HepG2 (cell line): ENCODE data around the gene PHYH. TPM values are rescaled to one million over a fixed set of nuclear protein-coding genes. Genes with fewer than 3 reads are reported as not detected.
A peak's percentile ranks its signal among the peaks of the same experiment; 100 is the strongest.

Experiments used
- ETV5 ChIP-seq: IDR thresholded peaks from 2 replicates; pipeline ENCODE4 v1.6.1; 2018; ENCODE audit warnings: missing biosample characterization, missing genetic modification reagents, inconsistent platforms, borderline replicate concordance
- FOXC1 ChIP-seq: sonication (generic); formaldehyde crosslinking; IDR thresholded peaks from 2 replicates; pipeline ENCODE4 v1.8.0; 2022; ENCODE audit warnings: mild to moderate bottlenecking, missing genetic modification reagents, borderline replicate concordance
- HIVEP1 ChIP-seq: sonication (generic); formaldehyde crosslinking; IDR thresholded peaks from 2 replicates; pipeline ENCODE4 v1.4.0; 2020; ENCODE audit warnings: mild to moderate bottlenecking, missing genetic modification reagents
- PITX1 ChIP-seq: sonication (generic); formaldehyde crosslinking; IDR thresholded peaks from 2 replicates; pipeline ENCODE4 v1.5.1; 2020; ENCODE audit warnings: mild to moderate bottlenecking, missing genetic modification reagents
- TCF7 ChIP-seq: sonication (generic); IDR thresholded peaks from 2 replicates; pipeline ENCODE4 v1.6.1; 2016; ENCODE audit warnings: antibody characterized with exemption, low read depth
- ZNF567 ChIP-seq: sonication (generic); formaldehyde crosslinking; IDR thresholded peaks from 2 replicates; pipeline ENCODE4 v1.8.1; 2023; ENCODE audit warnings: mild to moderate bottlenecking, missing genetic modification reagents, borderline replicate concordance
- ZNF678 ChIP-seq: sonication (generic); formaldehyde crosslinking; IDR thresholded peaks from 2 replicates; pipeline ENCODE4 v1.4.0; 2020; ENCODE audit warnings: mild to moderate bottlenecking, missing genetic modification reagents
- ZNF790 ChIP-seq: sonication (generic); formaldehyde crosslinking; IDR thresholded peaks from 2 replicates; pipeline ENCODE4 v1.8.0; 2022; ENCODE audit warnings: missing genetic modification reagents, mild to moderate bottlenecking, borderline replicate concordance
- ZSCAN31 ChIP-seq: sonication (generic); formaldehyde crosslinking; IDR thresholded peaks from 2 replicates; pipeline ENCODE4 v1.5.0; 2020; ENCODE audit warnings: low read depth, mild to moderate bottlenecking, missing genetic modification reagents
- polyA plus RNA-seq, 8 experiments: library from polyadenylated mRNA; depleted of rRNA in 3 of 8; stranded (reverse) in 7 of 8; unstranded in 1 of 8; fragments of >200 nt; fragmentation: Illumina TruSeq in 4 of 8; extraction: Trizol in 4 of 8; gene quantifications; 2 replicates each; pipeline versions ENCODE4 v1.2.1 to v1.2.3, GENCODE V29; 2011 to 2016; ENCODE audit warnings: low read depth in 4 of 8, missing spikeins in 1 of 8, mixed read lengths in 1 of 8; ENCODE audit not compliant: insufficient read depth in 1 of 8
- total RNA-seq, 5 experiments: library from RNA; depleted of rRNA; stranded (reverse); fragments of >200 nt; fragmentation: Illumina TruSeq; extraction: Trizol; gene quantifications; 2 replicates each; pipeline ENCODE4 v1.2.3, GENCODE V29; 2016; ENCODE audit warnings: low read depth in 1 of 5
- TF ChIP-seq, protein P1 (sequence below): sonication (generic); formaldehyde crosslinking; IDR thresholded peaks from 2 replicates; pipeline ENCODE4 v1.8.1; 2022; ENCODE audit warnings: mild to moderate bottlenecking, missing genetic modification reagents
- TF ChIP-seq, protein P2 (sequence below): sonication (generic); formaldehyde crosslinking; IDR thresholded peaks from 2 replicates; pipeline ENCODE4 v1.4.0; 2020; ENCODE audit warnings: missing genetic modification reagents
- TF ChIP-seq, protein P3 (sequence below): sonication (generic); formaldehyde crosslinking; conservative IDR thresholded peaks from 2 replicates; pipeline ENCODE4 v1.8.0; 2022; ENCODE audit warnings: low read depth, missing genetic modification reagents
- TF ChIP-seq, protein P4 (sequence below), 2 experiments: sonication (generic) in 1 of 2; formaldehyde crosslinking in 1 of 2; IDR thresholded peaks; 2 replicates each; pipeline versions ENCODE4 v1.5.1 to v1.6.1; 2011 to 2020; ENCODE audit warnings: borderline replicate concordance in 1 of 2, low read depth in 1 of 2, low read length in 1 of 2, mild to moderate bottlenecking in 1 of 2, missing genetic modification reagents in 1 of 2, moderate library complexity in 1 of 2
- TF ChIP-seq, protein P5 (sequence below): sonication (generic); formaldehyde crosslinking; IDR thresholded peaks from 2 replicates; pipeline ENCODE4 v1.8.1; 2022; ENCODE audit warnings: low read depth, mild to moderate bottlenecking, missing genetic modification reagents
- TF ChIP-seq, protein P6 (sequence below): sonication (generic); formaldehyde crosslinking; IDR thresholded peaks from 2 replicates; pipeline ENCODE4 v1.4.0; 2020; ENCODE audit warnings: low read depth, mild to moderate bottlenecking, missing genetic modification reagents

PHYH gene
- total and polyA plus RNA-seq, 2 of the 13 experiments (the other 11 are each of a cell fraction or from before 2014, with no cell fraction given) = 27.2 to 34.5 TPM

DNA sequence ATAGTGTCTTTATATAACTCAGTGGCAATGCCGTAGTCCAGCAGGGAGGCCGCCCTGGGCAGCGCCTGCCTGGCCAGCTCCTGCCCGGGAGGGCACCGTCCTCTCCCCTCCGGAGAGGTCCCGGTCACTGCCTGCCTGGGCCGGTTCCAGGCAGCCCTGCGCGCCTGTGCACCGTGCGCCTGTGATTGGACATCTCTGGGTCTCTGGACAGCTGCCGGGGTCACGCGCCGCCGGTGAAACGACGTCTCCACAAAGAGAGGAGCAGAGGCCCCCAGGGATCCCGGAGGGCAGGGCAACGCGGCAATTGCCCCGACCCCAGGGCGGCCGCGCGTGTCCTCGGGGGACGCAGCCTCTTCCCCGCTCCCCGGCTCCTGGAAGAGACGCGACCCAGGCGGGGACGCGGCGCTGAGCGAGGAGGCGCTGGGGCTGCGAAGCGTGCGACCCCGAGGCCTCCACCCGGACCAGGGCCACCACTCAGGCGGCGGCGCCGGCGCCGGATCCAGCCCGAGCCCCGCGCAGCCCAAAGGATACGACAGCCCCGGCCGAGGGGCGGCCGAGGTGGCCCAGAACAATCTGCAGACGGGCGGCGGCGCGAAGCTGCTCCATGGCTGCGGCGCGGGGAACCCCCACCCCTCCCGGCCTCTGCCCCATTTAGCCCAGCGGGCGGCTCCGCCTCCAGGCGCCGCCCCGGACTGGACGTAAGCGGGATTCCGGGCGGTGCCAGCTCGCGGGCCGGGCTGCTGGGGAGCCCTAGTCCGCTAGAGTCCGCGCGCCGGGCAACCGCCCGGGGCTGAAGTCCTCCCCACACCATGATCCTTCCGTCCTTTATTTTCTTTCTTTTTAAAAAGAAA lies at the start of gene PHYH (continued):
- TF ChIP-seq ZNF678 (CRISPR knock-in tag) (no peak), TCF7 (no peak; the same call in 1 of the 2 replicates), ZNF790 (no peak), ZSCAN31 (CRISPR knock-in tag) (peak; percentile 94), ETV5 (CRISPR knock-in tag) (peak; percentile 22; the same call in 1 of the 2 replicates), ZNF567 (CRISPR knock-in tag) (no peak), HIVEP1 (CRISPR knock-in tag) (peak; percentile 96), PITX1 (CRISPR knock-in tag) (peak; percentile 17; the same call in 1 of the 2 replicates), FOXC1 (CRISPR knock-in tag) (peak; percentile 82)
- TF ChIP-seq, protein P1, sequence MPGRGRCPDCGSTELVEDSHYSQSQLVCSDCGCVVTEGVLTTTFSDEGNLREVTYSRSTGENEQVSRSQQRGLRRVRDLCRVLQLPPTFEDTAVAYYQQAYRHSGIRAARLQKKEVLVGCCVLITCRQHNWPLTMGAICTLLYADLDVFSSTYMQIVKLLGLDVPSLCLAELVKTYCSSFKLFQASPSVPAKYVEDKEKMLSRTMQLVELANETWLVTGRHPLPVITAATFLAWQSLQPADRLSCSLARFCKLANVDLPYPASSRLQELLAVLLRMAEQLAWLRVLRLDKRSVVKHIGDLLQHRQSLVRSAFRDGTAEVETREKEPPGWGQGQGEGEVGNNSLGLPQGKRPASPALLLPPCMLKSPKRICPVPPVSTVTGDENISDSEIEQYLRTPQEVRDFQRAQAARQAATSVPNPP (CRISPR knock-in tag) = peak; percentile 35; the same call in 1 of the 2 replicates
- TF ChIP-seq, protein P2, sequence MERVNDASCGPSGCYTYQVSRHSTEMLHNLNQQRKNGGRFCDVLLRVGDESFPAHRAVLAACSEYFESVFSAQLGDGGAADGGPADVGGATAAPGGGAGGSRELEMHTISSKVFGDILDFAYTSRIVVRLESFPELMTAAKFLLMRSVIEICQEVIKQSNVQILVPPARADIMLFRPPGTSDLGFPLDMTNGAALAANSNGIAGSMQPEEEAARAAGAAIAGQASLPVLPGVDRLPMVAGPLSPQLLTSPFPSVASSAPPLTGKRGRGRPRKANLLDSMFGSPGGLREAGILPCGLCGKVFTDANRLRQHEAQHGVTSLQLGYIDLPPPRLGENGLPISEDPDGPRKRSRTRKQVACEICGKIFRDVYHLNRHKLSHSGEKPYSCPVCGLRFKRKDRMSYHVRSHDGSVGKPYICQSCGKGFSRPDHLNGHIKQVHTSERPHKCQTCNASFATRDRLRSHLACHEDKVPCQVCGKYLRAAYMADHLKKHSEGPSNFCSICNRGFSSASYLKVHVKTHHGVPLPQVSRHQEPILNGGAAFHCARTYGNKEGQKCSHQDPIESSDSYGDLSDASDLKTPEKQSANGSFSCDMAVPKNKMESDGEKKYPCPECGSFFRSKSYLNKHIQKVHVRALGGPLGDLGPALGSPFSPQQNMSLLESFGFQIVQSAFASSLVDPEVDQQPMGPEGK (CRISPR knock-in tag) = peak; percentile 65
- TF ChIP-seq, protein P3, sequence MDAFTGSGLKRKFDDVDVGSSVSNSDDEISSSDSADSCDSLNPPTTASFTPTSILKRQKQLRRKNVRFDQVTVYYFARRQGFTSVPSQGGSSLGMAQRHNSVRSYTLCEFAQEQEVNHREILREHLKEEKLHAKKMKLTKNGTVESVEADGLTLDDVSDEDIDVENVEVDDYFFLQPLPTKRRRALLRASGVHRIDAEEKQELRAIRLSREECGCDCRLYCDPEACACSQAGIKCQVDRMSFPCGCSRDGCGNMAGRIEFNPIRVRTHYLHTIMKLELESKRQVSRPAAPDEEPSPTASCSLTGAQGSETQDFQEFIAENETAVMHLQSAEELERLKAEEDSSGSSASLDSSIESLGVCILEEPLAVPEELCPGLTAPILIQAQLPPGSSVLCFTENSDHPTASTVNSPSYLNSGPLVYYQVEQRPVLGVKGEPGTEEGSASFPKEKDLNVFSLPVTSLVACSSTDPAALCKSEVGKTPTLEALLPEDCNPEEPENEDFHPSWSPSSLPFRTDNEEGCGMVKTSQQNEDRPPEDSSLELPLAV (CRISPR knock-in tag) = no peak
- TF ChIP-seq, protein P4, sequence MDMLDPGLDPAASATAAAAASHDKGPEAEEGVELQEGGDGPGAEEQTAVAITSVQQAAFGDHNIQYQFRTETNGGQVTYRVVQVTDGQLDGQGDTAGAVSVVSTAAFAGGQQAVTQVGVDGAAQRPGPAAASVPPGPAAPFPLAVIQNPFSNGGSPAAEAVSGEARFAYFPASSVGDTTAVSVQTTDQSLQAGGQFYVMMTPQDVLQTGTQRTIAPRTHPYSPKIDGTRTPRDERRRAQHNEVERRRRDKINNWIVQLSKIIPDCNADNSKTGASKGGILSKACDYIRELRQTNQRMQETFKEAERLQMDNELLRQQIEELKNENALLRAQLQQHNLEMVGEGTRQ (IDR thresholded peaks at IDR 0.05; ENCODE audit: low read depth, low read length) = no peak
- TF ChIP-seq, protein P4 (CRISPR knock-in tag; IDR thresholded peaks at IDR 0.05; ENCODE audit: borderline replicate concordance) = peak; percentile 63
- TF ChIP-seq, protein P5, sequence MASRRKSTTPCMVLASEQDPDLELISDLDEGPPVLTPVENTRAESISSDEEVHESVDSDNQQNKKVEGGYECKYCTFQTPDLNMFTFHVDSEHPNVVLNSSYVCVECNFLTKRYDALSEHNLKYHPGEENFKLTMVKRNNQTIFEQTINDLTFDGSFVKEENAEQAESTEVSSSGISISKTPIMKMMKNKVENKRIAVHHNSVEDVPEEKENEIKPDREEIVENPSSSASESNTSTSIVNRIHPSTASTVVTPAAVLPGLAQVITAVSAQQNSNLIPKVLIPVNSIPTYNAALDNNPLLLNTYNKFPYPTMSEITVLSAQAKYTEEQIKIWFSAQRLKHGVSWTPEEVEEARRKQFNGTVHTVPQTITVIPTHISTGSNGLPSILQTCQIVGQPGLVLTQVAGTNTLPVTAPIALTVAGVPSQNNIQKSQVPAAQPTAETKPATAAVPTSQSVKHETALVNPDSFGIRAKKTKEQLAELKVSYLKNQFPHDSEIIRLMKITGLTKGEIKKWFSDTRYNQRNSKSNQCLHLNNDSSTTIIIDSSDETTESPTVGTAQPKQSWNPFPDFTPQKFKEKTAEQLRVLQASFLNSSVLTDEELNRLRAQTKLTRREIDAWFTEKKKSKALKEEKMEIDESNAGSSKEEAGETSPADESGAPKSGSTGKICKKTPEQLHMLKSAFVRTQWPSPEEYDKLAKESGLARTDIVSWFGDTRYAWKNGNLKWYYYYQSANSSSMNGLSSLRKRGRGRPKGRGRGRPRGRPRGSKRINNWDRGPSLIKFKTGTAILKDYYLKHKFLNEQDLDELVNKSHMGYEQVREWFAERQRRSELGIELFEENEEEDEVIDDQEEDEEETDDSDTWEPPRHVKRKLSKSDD (CRISPR knock-in tag) = no peak
- TF ChIP-seq, protein P6, sequence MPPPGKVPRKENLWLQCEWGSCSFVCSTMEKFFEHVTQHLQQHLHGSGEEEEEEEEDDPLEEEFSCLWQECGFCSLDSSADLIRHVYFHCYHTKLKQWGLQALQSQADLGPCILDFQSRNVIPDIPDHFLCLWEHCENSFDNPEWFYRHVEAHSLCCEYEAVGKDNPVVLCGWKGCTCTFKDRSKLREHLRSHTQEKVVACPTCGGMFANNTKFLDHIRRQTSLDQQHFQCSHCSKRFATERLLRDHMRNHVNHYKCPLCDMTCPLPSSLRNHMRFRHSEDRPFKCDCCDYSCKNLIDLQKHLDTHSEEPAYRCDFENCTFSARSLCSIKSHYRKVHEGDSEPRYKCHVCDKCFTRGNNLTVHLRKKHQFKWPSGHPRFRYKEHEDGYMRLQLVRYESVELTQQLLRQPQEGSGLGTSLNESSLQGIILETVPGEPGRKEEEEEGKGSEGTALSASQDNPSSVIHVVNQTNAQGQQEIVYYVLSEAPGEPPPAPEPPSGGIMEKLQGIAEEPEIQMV = 0 out of 2 replicates have a peak, but pooled peaks have one; percentile 13
